HL-60 (cell line): Measurements from ENCODE around the gene CLEC2L.

ENCODE experiments used
- DNase-seq, 2 experiments: peaks; one replicate each; pipeline ENCODE4 v3.0.0-alpha.2; 2010 to 2020; ENCODE audit warnings: low read depth in 1 of 2, low spot score in 1 of 2
- H3K27ac ChIP-seq: fragments of 250-450 bp; sonication (Bioruptor Pico); replicated peaks from 2 replicates; pipeline ENCODE4 v1.5.1; 2020; ENCODE audit warnings: mild to moderate bottlenecking, moderate library complexity
- H3K27me3 ChIP-seq: fragments of 250-450 bp; sonication (Bioruptor Pico); 2 replicates; pipeline ENCODE4 v1.5.1; 2021; ENCODE audit warnings: mild to moderate bottlenecking, moderate library complexity; ENCODE audit not compliant: insufficient read depth, poor library complexity, severe bottlenecking
- H3K4me3 ChIP-seq: replicated peaks from 2 replicates; pipeline ENCODE4 v1.5.1; 2011; ENCODE audit warnings: mild to moderate bottlenecking, control low read depth, low read length; ENCODE audit not compliant: insufficient read depth
- CTCF ChIP-seq: IDR thresholded peaks from one replicate; pipeline ENCODE4 v1.5.1; 2011; ENCODE audit warnings: low read length, control low read depth, inconsistent platforms; ENCODE audit not compliant: insufficient read depth
- GABPA ChIP-seq: IDR thresholded peaks from 2 replicates; pipeline ENCODE4 v1.6.1; 2012; ENCODE audit warnings: low read depth
- POLR2AphosphoS5 ChIP-seq: IDR thresholded peaks from 2 replicates; pipeline ENCODE4 v1.6.1; 2012; ENCODE audit warnings: low read depth
- REST ChIP-seq: IDR thresholded peaks from 2 replicates; pipeline ENCODE4 v1.6.1; 2012; ENCODE audit warnings: low read depth; ENCODE audit not compliant: insufficient replicate concordance
- SPI1 ChIP-seq: IDR thresholded peaks from 2 replicates; pipeline ENCODE4 v1.6.1; 2012; ENCODE audit warnings: low read depth, mild to moderate bottlenecking, borderline replicate concordance

CLEC2L gene

GRCh38 chr7:139521439-139521838, 2.0 kb upstream of the CLEC2L start:
- H3K4me3 ChIP-seq = no peak overlapping the region
- H3K27ac ChIP-seq = no peak overlapping the region
- no peak for DNase-seq
- TF ChIP-seq REST = no peak
- no peak for TF ChIP-seq POLR2AphosphoS5
- no peak for TF ChIP-seq SPI1
- TF ChIP-seq GABPA = no peak
- no peak for TF ChIP-seq CTCF
- H3K27me3 ChIP-seq = peaks cover 21% of the 10 kb centered on the region

- Histone ChIP-seq H3K27ac (no peak overlapping the region), H3K4me3 (no peak overlapping the region), H3K27me3 (peaks cover 21% of the 10 kb centered on the region)
- DNase-seq = no peak
- TF ChIP-seq GABPA (no peak), CTCF (no peak), POLR2AphosphoS5 (no peak), REST (no peak), SPI1 (no peak)
These were observed 671 bp upstream of the CLEC2L start for GRCh38 chr7:139522830-139523198.

GRCh38 chr7:139523968-139524815, 707 bp downstream of the CLEC2L start:
- Histone ChIP-seq H3K27me3 (peaks cover 21% of the 10 kb centered on the region), H3K4me3 (no peak overlapping the region), H3K27ac (no peak overlapping the region)
- DNase-seq = no peak
- TF ChIP-seq CTCF (no peak), SPI1 (no peak), REST (no peak), POLR2AphosphoS5 (no peak), GABPA (no peak)
